Kidney (tissue), 14 donors: ENCODE data around the gene RECK. TPM values are rescaled to one million over a fixed set of nuclear protein-coding genes. Genes with fewer than 3 reads are reported as not detected.

Experiments
- DNase-seq, 5 donors: peaks; one replicate each; pipeline ENCODE4 v3.0.0-alpha.2; 2013 to 2020
- FAIRE-seq: peaks from 2 replicates; lab custom pipeline; 2012; peaks lifted over from hg19 to GRCh38; lab: Jason Lieb, UNC
- H3K27ac ChIP-seq, 2 donors: one replicate each; pipeline ENCODE4 v1.7.0; 2013; ENCODE audit warnings: low read depth in 2 of 2, low read length in 2 of 2, inconsistent platforms in 1 of 2
- H3K27me3 ChIP-seq: one replicate; pipeline ENCODE4 v1.7.1; 2013; ENCODE audit warnings: low read length, inconsistent platforms; ENCODE audit not compliant: control insufficient read depth, insufficient read depth
- H3K36me3 ChIP-seq, 3 donors: one replicate each; pipeline versions ENCODE4 v1.7.0 to v1.7.1; 2013; ENCODE audit warnings: low read length in 3 of 3, control low read depth in 1 of 3, inconsistent platforms in 1 of 3; ENCODE audit not compliant: insufficient read depth in 3 of 3, control insufficient read depth in 2 of 3
- H3K4me1 ChIP-seq, 3 donors: one replicate each; pipeline versions ENCODE4 v1.7.0 to v1.7.1; 2013; ENCODE audit warnings: low read length in 3 of 3, inconsistent platforms in 1 of 3, low read depth in 1 of 3; ENCODE audit not compliant: control insufficient read depth in 2 of 3, insufficient read depth in 2 of 3
- H3K4me3 ChIP-seq, 3 donors: one replicate each; pipeline versions ENCODE4 v1.7.0 to v1.8.1; 2013; ENCODE audit warnings: low read length in 3 of 3, control low read depth in 1 of 3, inconsistent platforms in 1 of 3
- H3K9ac ChIP-seq, 3 donors: one replicate each; pipeline versions ENCODE4 v1.7.0 to v1.7.1; 2013; ENCODE audit warnings: low read length in 3 of 3, control low read depth in 1 of 3, inconsistent platforms in 1 of 3
- H3K9me3 ChIP-seq, 3 donors: one replicate each; pipeline versions ENCODE4 v1.7.0 to v1.7.1; 2013; ENCODE audit warnings: low read length in 3 of 3, control low read depth in 1 of 3, inconsistent platforms in 1 of 3; ENCODE audit not compliant: control insufficient read depth in 2 of 3, insufficient read depth in 1 of 3
- intact Hi-C: fragments of 100-400 bp; cut with DNase I; formaldehyde crosslinking; loops from one replicate; pipeline ENCODE4 v1.11.1; 2022
- polyA plus RNA-seq: library from polyadenylated mRNA; stranded (reverse); fragments of 350-450 nt; fragmentation: Illumina TruSeq; extraction: RNeasy Lipid Tissue Mini Kit (QIAGEN cat#74804); gene quantifications from one replicate; pipeline ENCODE4 v1.2.3, GENCODE V29; 2014; ENCODE audit warnings: low read depth, low replicate concordance; ENCODE audit not compliant: insufficient read depth
- total RNA-seq: library from RNA; stranded (reverse); fragmentation: NEBNext Ultra II Directional; extraction: Animal tissue kit (Norgen Biotek cat#: 25700); gene quantifications from one replicate; pipeline ENCODE4 v1.2.1, GENCODE V29; 2021
- TF ChIP-seq, protein P1 (sequence below): IDR thresholded peaks from 3 replicates; pipeline ENCODE4 v1.5.1; 2012; ENCODE audit warnings: mild to moderate bottlenecking, moderate library complexity, borderline replicate concordance; ENCODE audit not compliant: insufficient read depth; ENCODE audit errors: extremely low read depth
- donor health status: control.
- donor health status: control.
- donor health status: control.
- donor health status: control.
- donor health status: control.
- donor health status: DM: yes; HTN: yes; CAD: no.
- donor health status: Normal renal cell carcinoma (clear cell type).

The RECK gene
- total and polyA plus RNA-seq, 2 donors from 2014 or later: 4.5 to 10.4 TPM

DNA sequence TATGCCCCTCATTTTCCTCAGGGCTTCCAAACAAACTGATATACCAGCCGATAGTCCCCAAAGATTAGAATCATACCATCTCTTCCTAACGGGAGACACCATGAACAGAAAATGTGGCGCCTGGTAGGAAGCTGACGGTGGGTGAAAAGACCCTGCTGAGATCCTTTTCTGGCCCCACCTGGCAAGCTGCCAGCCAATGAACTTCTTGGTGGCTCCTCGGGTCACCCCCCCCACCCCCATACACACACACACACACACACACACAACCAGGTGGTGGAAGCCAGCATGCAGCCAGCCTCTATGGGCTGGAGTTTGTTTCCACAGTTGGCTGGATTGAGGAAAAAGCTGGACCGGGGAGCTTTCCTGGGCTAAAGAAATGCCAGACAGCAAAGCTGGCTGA lies 127.7 kb downstream of the RECK start:
- no peak overlapping the region for H3K9ac ChIP-seq
- peaks cover 0 to 2% (median 2%) of the 10 kb centered on the region in 3 donors for H3K4me1 ChIP-seq
- H3K4me3 ChIP-seq: no peak overlapping the region
- DNase-seq (peak in 2 of 5 donors; percentile 59 to 62), FAIRE-seq (no peak)
- H3K27ac ChIP-seq: no peak overlapping the region
- H3K9me3 ChIP-seq: no peaks in the 10 kb centered on the region
- TF ChIP-seq, protein P1, sequence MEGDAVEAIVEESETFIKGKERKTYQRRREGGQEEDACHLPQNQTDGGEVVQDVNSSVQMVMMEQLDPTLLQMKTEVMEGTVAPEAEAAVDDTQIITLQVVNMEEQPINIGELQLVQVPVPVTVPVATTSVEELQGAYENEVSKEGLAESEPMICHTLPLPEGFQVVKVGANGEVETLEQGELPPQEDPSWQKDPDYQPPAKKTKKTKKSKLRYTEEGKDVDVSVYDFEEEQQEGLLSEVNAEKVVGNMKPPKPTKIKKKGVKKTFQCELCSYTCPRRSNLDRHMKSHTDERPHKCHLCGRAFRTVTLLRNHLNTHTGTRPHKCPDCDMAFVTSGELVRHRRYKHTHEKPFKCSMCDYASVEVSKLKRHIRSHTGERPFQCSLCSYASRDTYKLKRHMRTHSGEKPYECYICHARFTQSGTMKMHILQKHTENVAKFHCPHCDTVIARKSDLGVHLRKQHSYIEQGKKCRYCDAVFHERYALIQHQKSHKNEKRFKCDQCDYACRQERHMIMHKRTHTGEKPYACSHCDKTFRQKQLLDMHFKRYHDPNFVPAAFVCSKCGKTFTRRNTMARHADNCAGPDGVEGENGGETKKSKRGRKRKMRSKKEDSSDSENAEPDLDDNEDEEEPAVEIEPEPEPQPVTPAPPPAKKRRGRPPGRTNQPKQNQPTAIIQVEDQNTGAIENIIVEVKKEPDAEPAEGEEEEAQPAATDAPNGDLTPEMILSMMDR: no peak
- no peaks in the 10 kb centered on the region for H3K27me3 ChIP-seq
- intact Hi-C loops: loop anchor here (10.0 kb wide), 1 partner anchor 50 kb away; no protein-coding TSS in a partner anchor
- no peaks in the 10 kb centered on the region for H3K36me3 ChIP-seq

DNA sequence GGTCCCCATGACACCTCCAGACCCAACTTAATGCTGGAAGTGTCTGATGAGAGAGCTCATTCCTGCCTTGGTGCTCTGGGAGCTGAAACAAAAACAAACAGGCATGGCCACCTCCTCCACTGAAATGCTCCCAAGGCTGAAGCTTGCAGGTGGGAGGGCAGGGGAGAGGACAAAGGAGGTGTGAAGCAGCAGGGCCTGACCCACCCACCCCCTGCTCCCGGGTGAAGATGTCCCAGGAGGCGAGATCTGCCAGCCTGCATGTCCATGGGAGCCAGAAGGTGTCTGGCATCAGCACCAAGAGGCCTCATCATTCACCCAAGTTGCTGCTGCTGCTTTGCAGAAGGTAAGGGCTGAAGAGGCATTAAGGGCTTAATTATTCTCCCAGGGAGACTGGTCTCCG lies 128.3 kb downstream of the RECK start:
- Histone ChIP-seq H3K9ac (no peak overlapping the region), H3K9me3 (no peaks in the 10 kb centered on the region), H3K4me1 (peaks cover 0 to 2% (median 2%) of the 10 kb centered on the region in 3 donors), H3K27me3 (no peaks in the 10 kb centered on the region), H3K4me3 (no peak overlapping the region), H3K36me3 (no peaks in the 10 kb centered on the region), H3K27ac (no peak overlapping the region)
- TF ChIP-seq, protein P1: no peak
- intact Hi-C loops: loop anchor here (10.0 kb wide), 1 partner anchor 50 kb away; no protein-coding TSS in a partner anchor
- DNase-seq (peak in 4 of 5 donors; percentile 32 to 62 (median 50)), FAIRE-seq (no peak)

DNA sequence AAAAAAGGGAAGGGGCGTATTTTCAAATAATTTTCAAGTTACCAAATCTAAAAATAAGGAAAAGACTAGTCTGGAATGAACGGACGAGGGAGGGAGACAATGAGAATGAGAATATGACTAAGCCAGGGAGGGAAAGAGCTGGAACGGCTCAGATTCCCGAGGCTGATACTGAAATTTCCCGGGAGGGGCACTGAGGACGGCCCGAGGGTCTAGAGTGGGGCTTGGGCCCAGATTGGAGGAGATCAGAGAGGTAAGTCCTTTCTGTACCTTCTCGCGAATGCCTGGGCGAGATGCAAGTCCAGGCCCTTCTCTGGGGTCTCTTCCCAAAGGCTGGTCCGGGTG lies 129.1 kb downstream of the RECK start:
- DNase-seq (no peak), FAIRE-seq (no peak)
- intact Hi-C loops: loop anchor here (10.0 kb wide), 1 partner anchor 51 kb away; no protein-coding TSS in a partner anchor
- H3K27me3 ChIP-seq: no peaks in the 10 kb centered on the region
- no peaks in the 10 kb centered on the region for H3K36me3 ChIP-seq
- H3K9me3 ChIP-seq: no peaks in the 10 kb centered on the region
- TF ChIP-seq, protein P1: no peak
- no peak overlapping the region for H3K4me3 ChIP-seq
- no peak overlapping the region for H3K27ac ChIP-seq
- H3K9ac ChIP-seq: no peak overlapping the region
- H3K4me1 ChIP-seq: peaks cover 0 to 2% (median 2%) of the 10 kb centered on the region in 3 donors
